WTC11 (cell line): ENCODE measurements around the gene TCERG1. TPM values are rescaled to one million over a fixed set of nuclear protein-coding genes. Genes with fewer than 3 reads are reported as not detected.
"Not testable (repeated sequence)": the region's sequence is repeated elsewhere in the genome, so short reads cannot be mapped to it uniquely, and the experiment has no call there.

Experiments
- ATAC-seq: fragments of 200-7000 bp; cut with Tn5 transposase; 2 replicates; pipeline ENCODE4 v1.10.0; 2021; ENCODE audit warnings: mild to moderate bottlenecking, moderate library complexity
- CTCF ChIA-PET: fragments of 300-600 bp; sonication (Branson Sonifier 250); formaldehyde crosslinking; loops from one replicate; lab custom pipeline; 2021; ENCODE audit warnings: antibody characterized with exemption; lab: Charles Lee
- POLR2A ChIA-PET: fragments of 350-600 bp; sonication (Branson Sonifier 250); formaldehyde crosslinking; loops from one replicate; lab custom pipeline; 2021; ENCODE audit warnings: antibody characterized with exemption; lab: Charles Lee
- DNase-seq: peaks from one replicate; pipeline ENCODE4 v3.0.0; 2021; ENCODE audit warnings: low spot score
- H3K27ac Mint-ChIP-seq: 2 replicates; pipeline ENCODE4 v1.8.0; 2021; ENCODE audit warnings: mixed read lengths
- H3K27me3 Mint-ChIP-seq: 2 replicates; pipeline ENCODE4 v1.8.0; 2021; ENCODE audit warnings: low read depth, mild to moderate bottlenecking, moderate library complexity, mixed read lengths
- H3K36me3 Mint-ChIP-seq: 2 replicates; pipeline ENCODE4 v1.8.0; 2021; ENCODE audit warnings: mixed read lengths
- H3K4me1 Mint-ChIP-seq: 2 replicates; pipeline ENCODE4 v1.8.0; 2022; ENCODE audit warnings: mixed read lengths
- H3K4me3 Mint-ChIP-seq: 2 replicates; pipeline ENCODE4 v1.8.0; 2021; ENCODE audit warnings: mild to moderate bottlenecking, moderate library complexity, mixed read lengths
- H3K9me3 Mint-ChIP-seq: 2 replicates; pipeline ENCODE4 v1.8.0; 2021; ENCODE audit warnings: mixed read lengths
- ATF3 ChIP-seq: sonication (generic); formaldehyde crosslinking; conservative IDR thresholded peaks from 2 replicates; pipeline ENCODE4 v1.8.1; 2022; ENCODE audit warnings: mild to moderate bottlenecking, missing genetic modification reagents
- CREM ChIP-seq: sonication (generic); formaldehyde crosslinking; IDR thresholded peaks from 2 replicates; pipeline ENCODE4 v1.8.1; 2022; ENCODE audit warnings: mild to moderate bottlenecking, missing genetic modification reagents, moderate library complexity
- ERG ChIP-seq: fragments of 250-450 bp; sonication (Bioruptor Pico); IDR thresholded peaks from 2 replicates; pipeline ENCODE4 v1.8.0; 2021; ENCODE audit warnings: mild to moderate bottlenecking
- FOXK1 ChIP-seq: sonication (generic); formaldehyde crosslinking; IDR thresholded peaks from 2 replicates; pipeline ENCODE4 v1.8.0; 2022; ENCODE audit warnings: mild to moderate bottlenecking, moderate library complexity, missing genetic modification reagents
- GRHL2 ChIP-seq: fragments of 250-450 bp; sonication (Bioruptor Pico); IDR thresholded peaks from 2 replicates; pipeline ENCODE4 v1.8.0; 2022; ENCODE audit warnings: mild to moderate bottlenecking, moderate library complexity; ENCODE audit not compliant: insufficient replicate concordance, severe bottlenecking
- HMGA2 ChIP-seq: fragments of 250-450 bp; sonication (Bioruptor Pico); IDR thresholded peaks from 2 replicates; pipeline ENCODE4 v1.4.0; 2021; ENCODE audit warnings: mild to moderate bottlenecking, moderate library complexity
- OVOL2 ChIP-seq: fragments of 250-450 bp; sonication (Bioruptor Pico); IDR thresholded peaks from 2 replicates; pipeline ENCODE4 v1.9.0; 2021; ENCODE audit warnings: mild to moderate bottlenecking, borderline replicate concordance
- RORB ChIP-seq: fragments of 250-450 bp; sonication (Bioruptor Pico); IDR thresholded peaks from 2 replicates; pipeline ENCODE4 v1.9.0; 2021; ENCODE audit warnings: mild to moderate bottlenecking
- SOX15 ChIP-seq: fragments of 250-450 bp; sonication (Bioruptor Pico); IDR thresholded peaks from 2 replicates; pipeline ENCODE4 v1.9.0; 2021; ENCODE audit warnings: mild to moderate bottlenecking
- SP1 ChIP-seq: sonication (generic); formaldehyde crosslinking; conservative IDR thresholded peaks from 2 replicates; pipeline ENCODE4 v1.8.1; 2022; ENCODE audit warnings: missing genetic modification reagents
- TP53 ChIP-seq: sonication (generic); formaldehyde crosslinking; IDR thresholded peaks from 2 replicates; pipeline ENCODE4 v1.8.1; 2023; ENCODE audit warnings: mild to moderate bottlenecking, missing genetic modification reagents
- ZNF219 ChIP-seq: sonication (generic); formaldehyde crosslinking; IDR thresholded peaks from 2 replicates; pipeline ENCODE4 v1.8.0; 2023; ENCODE audit warnings: missing genetic modification reagents, mild to moderate bottlenecking, borderline replicate concordance
- ZNF396 ChIP-seq: fragments of 250-450 bp; sonication (Bioruptor Pico); IDR thresholded peaks from 2 replicates; pipeline ENCODE4 v1.8.0; 2021; ENCODE audit warnings: mild to moderate bottlenecking, moderate library complexity, borderline replicate concordance
- ZNF416 ChIP-seq: fragments of 250-450 bp; sonication (Bioruptor Pico); IDR thresholded peaks from 2 replicates; pipeline ENCODE4 v1.9.0; 2021; ENCODE audit warnings: mild to moderate bottlenecking, inconsistent platforms
- total RNA-seq: library from RNA; stranded (reverse); gene quantifications from 3 replicates; pipeline ENCODE4 v1.2.3, GENCODE V29; 2021
- TF ChIP-seq, protein P1 (sequence below): sonication (generic); formaldehyde crosslinking; IDR thresholded peaks from 2 replicates; pipeline ENCODE4 v1.8.0; 2023; ENCODE audit warnings: mild to moderate bottlenecking, missing genetic modification reagents
- TF ChIP-seq, protein P2 (sequence below): sonication (generic); formaldehyde crosslinking; IDR thresholded peaks from 2 replicates; pipeline ENCODE4 v1.8.0; 2023; ENCODE audit warnings: missing genetic modification reagents, mild to moderate bottlenecking, borderline replicate concordance
- TF ChIP-seq, protein P3 (sequence below): sonication (generic); formaldehyde crosslinking; IDR thresholded peaks from 2 replicates; pipeline ENCODE4 v1.8.1; 2023; ENCODE audit warnings: mild to moderate bottlenecking, missing genetic modification reagents

Gene TCERG1
- total RNA-seq, 1 experiment from 2014 or later = 117 TPM

GRCh38 chr5:146553446-146553845 is 106.3 kb downstream of the TCERG1 start:
- DNase-seq (no peak), ATAC-seq (no peak)
- H3K4me3 Mint-ChIP-seq = no peak overlapping the region
- no peak overlapping the region for H3K27ac Mint-ChIP-seq
- H3K36me3 Mint-ChIP-seq = peaks cover 13% of the 10 kb centered on the region
- TF ChIP-seq ZNF396 (CRISPR knock-in tag) = no peak
- TF ChIP-seq ATF3 (CRISPR knock-in tag) = no peak
- no peak for TF ChIP-seq HMGA2 (CRISPR knock-in tag)
- no peak for TF ChIP-seq OVOL2 (CRISPR knock-in tag)
- TF ChIP-seq TP53 (CRISPR knock-in tag) = no peak
- no peak for TF ChIP-seq FOXK1
- TF ChIP-seq RORB (CRISPR knock-in tag) = no peak
- no peak for TF ChIP-seq ZNF219
- no peak for TF ChIP-seq CREM (CRISPR knock-in tag)
- TF ChIP-seq SP1 (CRISPR knock-in tag) = no peak
- TF ChIP-seq ZNF416 (CRISPR knock-in tag) = no peak
- no peak for TF ChIP-seq SOX15 (CRISPR knock-in tag)
- TF ChIP-seq, protein P1, sequence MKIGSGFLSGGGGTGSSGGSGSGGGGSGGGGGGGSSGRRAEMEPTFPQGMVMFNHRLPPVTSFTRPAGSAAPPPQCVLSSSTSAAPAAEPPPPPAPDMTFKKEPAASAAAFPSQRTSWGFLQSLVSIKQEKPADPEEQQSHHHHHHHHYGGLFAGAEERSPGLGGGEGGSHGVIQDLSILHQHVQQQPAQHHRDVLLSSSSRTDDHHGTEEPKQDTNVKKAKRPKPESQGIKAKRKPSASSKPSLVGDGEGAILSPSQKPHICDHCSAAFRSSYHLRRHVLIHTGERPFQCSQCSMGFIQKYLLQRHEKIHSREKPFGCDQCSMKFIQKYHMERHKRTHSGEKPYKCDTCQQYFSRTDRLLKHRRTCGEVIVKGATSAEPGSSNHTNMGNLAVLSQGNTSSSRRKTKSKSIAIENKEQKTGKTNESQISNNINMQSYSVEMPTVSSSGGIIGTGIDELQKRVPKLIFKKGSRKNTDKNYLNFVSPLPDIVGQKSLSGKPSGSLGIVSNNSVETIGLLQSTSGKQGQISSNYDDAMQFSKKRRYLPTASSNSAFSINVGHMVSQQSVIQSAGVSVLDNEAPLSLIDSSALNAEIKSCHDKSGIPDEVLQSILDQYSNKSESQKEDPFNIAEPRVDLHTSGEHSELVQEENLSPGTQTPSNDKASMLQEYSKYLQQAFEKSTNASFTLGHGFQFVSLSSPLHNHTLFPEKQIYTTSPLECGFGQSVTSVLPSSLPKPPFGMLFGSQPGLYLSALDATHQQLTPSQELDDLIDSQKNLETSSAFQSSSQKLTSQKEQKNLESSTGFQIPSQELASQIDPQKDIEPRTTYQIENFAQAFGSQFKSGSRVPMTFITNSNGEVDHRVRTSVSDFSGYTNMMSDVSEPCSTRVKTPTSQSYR = no peak
- TF ChIP-seq, protein P2, sequence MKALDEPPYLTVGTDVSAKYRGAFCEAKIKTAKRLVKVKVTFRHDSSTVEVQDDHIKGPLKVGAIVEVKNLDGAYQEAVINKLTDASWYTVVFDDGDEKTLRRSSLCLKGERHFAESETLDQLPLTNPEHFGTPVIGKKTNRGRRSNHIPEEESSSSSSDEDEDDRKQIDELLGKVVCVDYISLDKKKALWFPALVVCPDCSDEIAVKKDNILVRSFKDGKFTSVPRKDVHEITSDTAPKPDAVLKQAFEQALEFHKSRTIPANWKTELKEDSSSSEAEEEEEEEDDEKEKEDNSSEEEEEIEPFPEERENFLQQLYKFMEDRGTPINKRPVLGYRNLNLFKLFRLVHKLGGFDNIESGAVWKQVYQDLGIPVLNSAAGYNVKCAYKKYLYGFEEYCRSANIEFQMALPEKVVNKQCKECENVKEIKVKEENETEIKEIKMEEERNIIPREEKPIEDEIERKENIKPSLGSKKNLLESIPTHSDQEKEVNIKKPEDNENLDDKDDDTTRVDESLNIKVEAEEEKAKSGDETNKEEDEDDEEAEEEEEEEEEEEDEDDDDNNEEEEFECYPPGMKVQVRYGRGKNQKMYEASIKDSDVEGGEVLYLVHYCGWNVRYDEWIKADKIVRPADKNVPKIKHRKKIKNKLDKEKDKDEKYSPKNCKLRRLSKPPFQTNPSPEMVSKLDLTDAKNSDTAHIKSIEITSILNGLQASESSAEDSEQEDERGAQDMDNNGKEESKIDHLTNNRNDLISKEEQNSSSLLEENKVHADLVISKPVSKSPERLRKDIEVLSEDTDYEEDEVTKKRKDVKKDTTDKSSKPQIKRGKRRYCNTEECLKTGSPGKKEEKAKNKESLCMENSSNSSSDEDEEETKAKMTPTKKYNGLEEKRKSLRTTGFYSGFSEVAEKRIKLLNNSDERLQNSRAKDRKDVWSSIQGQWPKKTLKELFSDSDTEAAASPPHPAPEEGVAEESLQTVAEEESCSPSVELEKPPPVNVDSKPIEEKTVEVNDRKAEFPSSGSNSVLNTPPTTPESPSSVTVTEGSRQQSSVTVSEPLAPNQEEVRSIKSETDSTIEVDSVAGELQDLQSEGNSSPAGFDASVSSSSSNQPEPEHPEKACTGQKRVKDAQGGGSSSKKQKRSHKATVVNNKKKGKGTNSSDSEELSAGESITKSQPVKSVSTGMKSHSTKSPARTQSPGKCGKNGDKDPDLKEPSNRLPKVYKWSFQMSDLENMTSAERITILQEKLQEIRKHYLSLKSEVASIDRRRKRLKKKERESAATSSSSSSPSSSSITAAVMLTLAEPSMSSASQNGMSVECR (CRISPR knock-in tag) = no peak
- TF ChIP-seq, protein P3, sequence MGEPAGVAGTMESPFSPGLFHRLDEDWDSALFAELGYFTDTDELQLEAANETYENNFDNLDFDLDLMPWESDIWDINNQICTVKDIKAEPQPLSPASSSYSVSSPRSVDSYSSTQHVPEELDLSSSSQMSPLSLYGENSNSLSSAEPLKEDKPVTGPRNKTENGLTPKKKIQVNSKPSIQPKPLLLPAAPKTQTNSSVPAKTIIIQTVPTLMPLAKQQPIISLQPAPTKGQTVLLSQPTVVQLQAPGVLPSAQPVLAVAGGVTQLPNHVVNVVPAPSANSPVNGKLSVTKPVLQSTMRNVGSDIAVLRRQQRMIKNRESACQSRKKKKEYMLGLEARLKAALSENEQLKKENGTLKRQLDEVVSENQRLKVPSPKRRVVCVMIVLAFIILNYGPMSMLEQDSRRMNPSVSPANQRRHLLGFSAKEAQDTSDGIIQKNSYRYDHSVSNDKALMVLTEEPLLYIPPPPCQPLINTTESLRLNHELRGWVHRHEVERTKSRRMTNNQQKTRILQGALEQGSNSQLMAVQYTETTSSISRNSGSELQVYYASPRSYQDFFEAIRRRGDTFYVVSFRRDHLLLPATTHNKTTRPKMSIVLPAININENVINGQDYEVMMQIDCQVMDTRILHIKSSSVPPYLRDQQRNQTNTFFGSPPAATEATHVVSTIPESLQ (CRISPR knock-in tag) = no peak
- TF ChIP-seq ERG (CRISPR knock-in tag) = no peak
- no peak for TF ChIP-seq GRHL2 (CRISPR knock-in tag)
- CTCF ChIA-PET = no interaction called here
- POLR2A ChIA-PET = no interaction called here
- H3K4me1 Mint-ChIP-seq = no peaks in the 10 kb centered on the region
- no peaks in the 10 kb centered on the region for H3K27me3 Mint-ChIP-seq
- H3K9me3 Mint-ChIP-seq = peaks cover 22% of the 10 kb centered on the region

GRCh38 chr5:146556884-146557283 is 109.8 kb downstream of the TCERG1 start:
- H3K4me3 Mint-ChIP-seq, H3K27ac Mint-ChIP-seq, CTCF ChIA-PET, ATAC-seq, H3K27me3 Mint-ChIP-seq, POLR2A ChIA-PET: not testable (repeated sequence)
- Mint-ChIP-seq H3K36me3 (peaks cover 13% of the 10 kb centered on the region), H3K9me3 (peaks cover 22% of the 10 kb centered on the region), H3K4me1 (peaks cover 13% of the 10 kb centered on the region)
- peak; percentile 13 for DNase-seq
